ENCODE measurements around the gene SDHAF4.

SDHAF4 gene

GRCh38 chr6:70524721-70525286 is 41.9 kb upstream of the SDHAF4 start:
- Histone ChIP-seq H3K27ac (ENCODE audit: low read depth, low read length) (no peak overlapping the region), H4K20me1 (ENCODE audit: low read depth, low read length) (no peaks in the 10 kb centered on the region), H3K4me2 (ENCODE audit: low read depth, low read length, poor library complexity, severe bottlenecking) (no peak overlapping the region), H3K79me2 (ENCODE audit: insufficient read depth, low read length) (no peaks in the 10 kb centered on the region), H3F3A (ENCODE audit: insufficient read depth) (no peaks in the 10 kb centered on the region), H2AFZ (ENCODE audit: low read depth, low read length, severe bottlenecking) (no peak overlapping the region), H3K9me3 (ENCODE audit: insufficient read depth, low read length) (no peaks in the 10 kb centered on the region), H3K4me3 (ENCODE audit: insufficient read depth, low read length, poor library complexity, severe bottlenecking) (no peak overlapping the region), H3K36me3 (ENCODE audit: low read length) (peaks cover 19% of the 10 kb centered on the region; the same call in 1 of the 2 replicates), H3K9ac (ENCODE audit: low read length) (no peak overlapping the region), H3K27me3 (ENCODE audit: low read length) (no peaks in the 10 kb centered on the region), H3K9me2 (replicated peaks; ENCODE audit: insufficient read depth, low read length) (no peaks in the 10 kb centered on the region)
- TF ChIP-seq CTCF (IDR thresholded peaks at IDR 0.05; ENCODE audit: insufficient read depth, low read length, poor library complexity, severe bottlenecking) (no peak), EZH2phosphoT487 (conservative IDR thresholded peaks at IDR 0.05; ENCODE audit: low read length) (no peak)

GRCh38 chr6:70527071-70527737 is 39.5 kb upstream of the SDHAF4 start:
- Histone ChIP-seq H3K9ac (ENCODE audit: low read length) (no peak overlapping the region), H3K27ac (ENCODE audit: low read depth, low read length) (no peak overlapping the region), H3K27me3 (ENCODE audit: low read length) (no peaks in the 10 kb centered on the region), H3K9me2 (replicated peaks; ENCODE audit: insufficient read depth, low read length) (no peaks in the 10 kb centered on the region), H3K79me2 (ENCODE audit: insufficient read depth, low read length) (no peaks in the 10 kb centered on the region), H3K4me2 (ENCODE audit: low read depth, low read length, poor library complexity, severe bottlenecking) (no peak overlapping the region), H3F3A (ENCODE audit: insufficient read depth) (no peaks in the 10 kb centered on the region), H3K9me3 (ENCODE audit: insufficient read depth, low read length) (no peaks in the 10 kb centered on the region), H3K4me3 (ENCODE audit: insufficient read depth, low read length, poor library complexity, severe bottlenecking) (no peak overlapping the region), H3K36me3 (ENCODE audit: low read length) (peaks cover 21% of the 10 kb centered on the region; the same call in 1 of the 2 replicates), H2AFZ (ENCODE audit: low read depth, low read length, severe bottlenecking) (no peak overlapping the region), H4K20me1 (ENCODE audit: low read depth, low read length) (no peaks in the 10 kb centered on the region)
- TF ChIP-seq CTCF (IDR thresholded peaks at IDR 0.05; ENCODE audit: insufficient read depth, low read length, poor library complexity, severe bottlenecking): no peak
- TF ChIP-seq EZH2phosphoT487 (conservative IDR thresholded peaks at IDR 0.05; ENCODE audit: low read length): no peak

- Histone ChIP-seq H3K36me3 (ENCODE audit: low read length) (peaks cover 17% of the 10 kb centered on the region; the same call in 1 of the 2 replicates), H3K27ac (ENCODE audit: low read depth, low read length) (no peak overlapping the region), H3K9me3 (ENCODE audit: insufficient read depth, low read length) (no peaks in the 10 kb centered on the region), H2AFZ (ENCODE audit: low read depth, low read length, severe bottlenecking) (no peak overlapping the region), H3F3A (ENCODE audit: insufficient read depth) (no peaks in the 10 kb centered on the region), H3K9ac (ENCODE audit: low read length) (no peak overlapping the region), H3K4me2 (ENCODE audit: low read depth, low read length, poor library complexity, severe bottlenecking) (no peak overlapping the region), H4K20me1 (ENCODE audit: low read depth, low read length) (no peaks in the 10 kb centered on the region), H3K4me3 (ENCODE audit: insufficient read depth, low read length, poor library complexity, severe bottlenecking) (no peak overlapping the region), H3K79me2 (ENCODE audit: insufficient read depth, low read length) (no peaks in the 10 kb centered on the region), H3K27me3 (ENCODE audit: low read length) (no peaks in the 10 kb centered on the region), H3K9me2 (replicated peaks; ENCODE audit: insufficient read depth, low read length) (no peaks in the 10 kb centered on the region)
- no peak for TF ChIP-seq EZH2phosphoT487 (conservative IDR thresholded peaks at IDR 0.05; ENCODE audit: low read length)
- no peak for TF ChIP-seq CTCF (IDR thresholded peaks at IDR 0.05; ENCODE audit: insufficient read depth, low read length, poor library complexity, severe bottlenecking)
Observed at GRCh38 chr6:70530023-70530422, 36.7 kb upstream of the SDHAF4 start.

All from SU-DHL-6 (cell line).